8988T (cell line): ENCODE results near the gene GOLGA5.
"Not testable (repeated sequence)": the region's sequence is repeated elsewhere in the genome, so short reads cannot be mapped to it uniquely, and the experiment has no call there.

Experiments used
- DNase-seq: peaks from one replicate; pipeline ENCODE4 v3.0.0; 2011

GOLGA5 gene

DNA sequence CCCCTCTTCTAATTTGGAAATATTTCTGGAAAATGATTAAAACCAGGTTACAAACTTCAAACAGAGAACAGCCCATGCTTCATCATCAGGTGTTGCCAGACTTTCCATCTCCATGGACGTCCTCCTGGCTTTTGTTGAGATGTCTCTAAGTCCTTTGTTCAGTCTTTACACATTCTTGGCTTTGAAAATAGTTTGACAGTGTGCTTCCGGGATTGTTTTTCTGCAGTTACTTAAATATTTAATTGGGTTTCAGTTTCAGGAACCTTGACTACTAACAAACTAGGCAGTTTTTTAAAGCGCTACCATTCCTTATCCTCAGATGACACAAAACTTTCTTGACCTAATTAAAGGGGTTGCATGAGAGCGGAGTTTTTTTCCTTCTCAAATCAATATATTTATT is 47.8 kb downstream of the GOLGA5 start:
- DNase-seq: no peak

DNA sequence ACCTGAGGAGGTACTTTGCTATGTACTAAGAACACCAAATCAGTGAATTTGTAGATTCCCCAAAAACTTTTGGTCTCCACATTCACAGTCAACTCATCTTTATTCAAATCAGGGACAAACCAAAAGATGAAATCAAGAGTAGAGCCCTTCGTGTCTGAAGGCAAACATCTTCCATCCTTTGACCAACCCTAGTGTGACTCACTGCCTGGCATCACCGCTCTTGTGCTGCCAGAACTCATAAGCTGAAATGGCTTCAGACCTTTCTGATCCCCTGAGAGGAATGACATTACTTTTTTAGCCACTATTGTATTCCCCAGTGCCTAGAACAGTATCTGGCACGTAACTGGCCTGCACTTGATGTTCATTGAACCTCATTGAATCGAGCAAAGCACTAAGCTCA is 50.1 kb downstream of the GOLGA5 start:
- DNase-seq: no peak

DNA sequence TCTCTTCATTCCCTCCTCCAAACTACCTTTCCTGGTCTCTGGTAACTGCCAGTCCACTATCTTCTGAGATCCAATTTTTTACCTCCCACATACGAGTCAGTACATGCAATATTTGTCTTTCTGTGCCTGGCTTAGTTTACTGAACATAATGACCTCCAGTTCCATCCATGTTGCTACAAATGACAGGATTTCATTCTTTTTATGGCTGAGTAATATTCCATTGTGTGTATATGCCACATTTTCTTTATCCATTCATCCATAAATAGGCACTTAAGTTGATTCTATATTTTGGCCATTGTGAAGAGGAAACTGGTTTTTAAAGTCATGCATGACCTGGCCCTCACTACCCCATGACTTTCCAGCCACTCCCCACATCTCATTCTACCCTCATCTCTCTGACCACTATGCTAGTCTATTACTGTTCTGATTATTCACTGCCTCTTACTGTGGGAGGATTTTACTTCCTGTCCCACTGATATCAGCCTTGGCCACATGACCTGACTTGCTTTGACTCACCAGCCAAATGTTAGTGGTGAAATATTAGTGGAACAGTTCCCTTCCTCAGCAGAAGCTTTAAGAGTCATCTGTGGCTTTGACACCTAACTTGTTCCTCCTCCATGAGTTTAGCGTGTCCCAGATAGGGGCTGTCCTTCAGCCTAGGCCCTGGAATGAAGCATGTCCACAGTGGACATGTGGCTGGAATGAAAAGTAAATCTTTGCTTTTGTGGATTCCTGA is 52.2 kb downstream of the GOLGA5 start:
- no peak for DNase-seq

DNA sequence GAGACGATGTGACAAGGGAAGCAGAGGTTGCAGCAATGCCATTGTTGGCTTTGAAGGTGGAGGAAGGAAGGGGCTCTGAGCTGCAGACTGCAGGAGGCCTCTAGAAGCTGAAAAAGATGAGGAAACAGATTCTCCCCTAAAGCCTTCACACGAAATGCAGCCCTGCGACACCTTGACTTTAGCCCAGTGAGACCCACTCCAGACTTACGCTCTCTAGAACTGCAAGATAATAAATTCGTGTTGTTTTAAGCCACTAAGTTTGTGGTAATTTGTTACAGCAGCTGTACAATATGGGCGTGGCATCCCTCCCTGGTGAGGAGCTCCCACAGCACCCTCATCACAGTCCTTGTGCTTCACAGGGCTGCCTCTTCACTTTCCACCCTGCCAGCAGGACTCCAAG is 53.2 kb downstream of the GOLGA5 start:
- no peak for DNase-seq

GRCh38 chr14:92847749-92848148 is 53.6 kb downstream of the GOLGA5 start:
- no peak for DNase-seq

DNA sequence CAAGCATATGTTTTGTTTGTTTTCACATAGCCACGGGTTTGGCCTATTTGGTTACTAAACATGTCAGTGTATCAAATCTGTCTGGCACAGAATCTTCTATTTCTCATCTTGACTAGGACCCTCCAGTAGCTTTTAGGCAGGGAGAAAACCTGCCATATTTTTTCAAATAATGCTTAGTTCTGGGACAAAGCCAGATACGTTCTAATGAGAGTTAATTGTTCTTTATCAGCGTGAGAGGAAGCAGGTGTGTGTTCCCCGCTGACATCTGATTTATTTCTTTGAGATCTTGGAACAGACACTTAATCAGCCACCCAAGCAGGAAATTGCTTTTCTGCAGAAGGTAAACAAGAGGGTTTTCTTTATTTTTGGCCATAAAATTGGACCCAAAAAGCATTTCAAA is 54.8 kb downstream of the GOLGA5 start:
- no peak for DNase-seq

- DNase-seq: no peak
Observed at GRCh38 chr14:92850492-92850891, 56.4 kb downstream of the GOLGA5 start.

- DNase-seq: not testable (repeated sequence)
Observed at GRCh38 chr14:92853136-92853535, 59.0 kb downstream of the GOLGA5 start.

GRCh38 chr14:92860049-92860840 is 66.1 kb downstream of the GOLGA5 start:
- DNase-seq: no peak

GRCh38 chr14:92861856-92862745 is 68.0 kb downstream of the GOLGA5 start:
- DNase-seq: no peak

DNA sequence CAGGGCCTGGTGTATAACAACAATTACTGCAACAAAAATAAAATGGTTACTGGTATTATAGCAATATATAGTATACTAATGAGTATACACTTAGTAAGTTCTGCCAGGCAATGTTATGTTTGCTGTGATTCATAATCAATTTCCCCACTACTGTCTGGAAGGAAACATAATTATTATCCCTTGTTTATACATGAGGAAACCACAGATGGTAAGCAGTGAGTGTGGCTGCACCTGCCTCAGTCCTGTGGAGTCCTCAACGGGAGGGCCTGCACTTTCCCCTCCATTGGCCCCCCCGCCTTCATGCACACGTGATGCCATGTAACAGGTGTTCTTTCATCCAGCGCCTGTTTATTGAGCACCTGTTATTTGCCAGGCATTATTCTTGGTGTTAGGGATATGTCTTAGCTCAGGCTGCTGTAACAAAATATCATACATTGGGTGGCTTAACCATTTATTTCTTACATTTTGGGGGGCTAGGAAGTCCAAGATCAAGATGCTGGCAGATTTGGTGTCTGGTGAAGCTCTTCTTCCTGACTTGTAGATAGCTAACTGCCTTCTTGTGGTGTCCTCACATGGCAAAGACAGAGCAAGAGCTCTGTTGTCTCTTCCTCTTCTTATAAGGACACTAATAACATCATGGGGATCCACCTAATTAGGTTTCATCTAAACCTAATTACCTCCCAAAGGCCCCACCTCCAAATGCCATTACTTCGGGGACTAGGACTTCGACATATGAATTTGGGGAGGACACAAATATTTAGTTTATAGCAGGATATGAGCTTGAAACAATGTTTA is 69.4 kb downstream of the GOLGA5 start:
- no peak for DNase-seq

- DNase-seq: no peak
Observed at GRCh38 chr14:92865674-92866073, 71.6 kb downstream of the GOLGA5 start.

DNA sequence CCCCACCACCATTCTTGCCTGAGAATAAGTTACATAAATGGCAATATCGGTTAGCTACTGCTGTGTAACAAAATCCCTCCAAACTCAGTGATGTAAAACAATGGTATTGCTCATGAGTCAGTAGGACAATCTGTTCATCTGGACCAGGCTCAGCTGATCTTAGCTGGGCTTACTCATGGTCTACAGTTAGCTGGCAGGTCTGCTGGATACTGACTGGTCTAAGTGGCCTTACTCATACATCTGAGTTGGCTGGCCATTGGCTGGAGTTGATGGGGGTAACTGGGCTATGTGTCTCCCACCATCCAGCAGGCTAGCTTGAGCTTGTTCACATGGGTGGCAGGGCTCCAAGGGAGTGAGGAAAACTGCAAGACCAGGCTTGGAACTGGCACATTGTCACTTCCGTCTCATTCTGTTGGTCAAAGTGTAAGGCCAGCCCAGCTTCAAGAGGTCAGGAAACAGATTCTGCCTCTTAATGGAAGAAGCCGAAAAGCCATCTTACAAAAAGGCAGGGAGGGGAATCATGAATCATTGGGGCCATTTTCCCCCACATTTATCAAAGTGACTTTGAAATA is 72.2 kb downstream of the GOLGA5 start:
- DNase-seq: no peak

- no peak for DNase-seq
Observed at GRCh38 chr14:92866901-92867865, 73.1 kb downstream of the GOLGA5 start.

DNA sequence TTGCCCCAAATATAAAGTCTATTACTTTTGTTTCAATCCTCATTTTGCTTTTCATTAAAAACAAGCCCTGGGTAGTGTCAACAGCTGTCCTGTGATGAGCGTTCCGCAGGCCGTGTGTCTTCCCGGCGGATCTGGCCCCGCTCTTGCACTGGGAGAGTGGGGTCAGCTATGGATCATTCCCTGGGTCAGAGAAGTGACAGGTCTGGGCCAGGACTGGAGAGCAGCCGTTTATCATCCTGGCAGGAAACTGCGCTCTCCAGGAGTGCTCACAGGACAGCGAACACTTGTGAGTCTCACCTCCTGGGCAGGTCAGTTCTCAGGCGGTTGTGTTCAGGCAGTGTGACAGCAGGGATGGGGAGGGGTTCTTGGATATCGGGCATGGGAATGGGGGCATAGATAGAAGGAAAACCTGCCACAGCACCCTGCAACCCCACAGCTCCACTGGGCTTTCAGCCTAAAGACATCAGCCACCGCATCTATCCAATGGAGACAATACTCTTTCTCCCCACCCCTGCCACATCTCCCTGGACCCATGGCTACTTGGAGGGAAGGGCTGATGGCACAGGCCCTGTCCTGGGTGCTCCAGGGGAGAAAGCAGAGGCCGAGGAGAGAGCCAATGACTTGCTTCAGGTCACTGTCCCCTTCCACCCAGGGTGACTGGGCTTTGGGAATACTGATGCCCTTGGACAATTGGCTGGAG is 81.0 kb downstream of the GOLGA5 start:
- DNase-seq: no peak

- no peak for DNase-seq
Observed at GRCh38 chr14:92877757-92878431, 83.8 kb downstream of the GOLGA5 start.

- DNase-seq: no peak
Observed at GRCh38 chr14:92880351-92880750, 86.2 kb downstream of the GOLGA5 start.

DNA sequence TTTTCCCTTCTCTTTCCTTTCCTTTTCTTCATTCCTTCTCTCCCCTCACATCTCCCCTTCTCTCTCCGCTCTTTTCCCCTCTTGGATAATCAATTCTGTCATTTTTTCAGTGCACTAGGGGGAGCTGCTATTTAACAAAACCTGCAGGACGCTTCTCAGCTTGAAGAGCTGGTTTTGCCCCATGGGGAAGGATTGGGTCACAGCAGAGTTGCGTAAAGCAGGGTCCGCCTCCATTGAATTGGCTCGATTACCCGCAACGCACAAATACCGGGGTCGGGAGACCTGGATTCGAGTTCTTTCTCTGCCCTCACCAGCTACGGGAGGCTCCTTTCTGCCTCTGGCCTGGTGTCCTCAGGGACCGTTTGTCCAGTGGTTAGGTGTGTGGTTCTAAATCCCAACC is 86.7 kb downstream of the GOLGA5 start:
- peak; percentile 36 for DNase-seq

DNA sequence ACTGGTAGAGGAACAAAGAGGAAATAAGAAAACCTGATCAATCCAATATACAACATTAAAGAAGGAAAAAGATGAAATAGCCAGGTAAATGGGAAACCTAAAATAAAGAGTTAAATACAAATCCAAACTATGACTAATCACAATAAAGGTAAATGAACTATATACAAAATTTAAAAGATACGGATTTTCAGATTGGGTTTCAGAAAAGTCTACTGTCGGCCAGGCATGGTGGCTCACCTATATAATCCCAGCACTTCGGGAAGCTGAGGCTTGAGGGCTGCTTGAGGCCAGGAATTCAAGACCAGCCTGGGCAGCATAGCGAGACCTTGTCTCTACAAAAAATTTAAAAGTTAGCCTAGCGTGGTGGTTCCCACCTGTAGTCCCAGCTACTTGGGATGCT is 89.0 kb downstream of the GOLGA5 start:
- no peak for DNase-seq

DNA sequence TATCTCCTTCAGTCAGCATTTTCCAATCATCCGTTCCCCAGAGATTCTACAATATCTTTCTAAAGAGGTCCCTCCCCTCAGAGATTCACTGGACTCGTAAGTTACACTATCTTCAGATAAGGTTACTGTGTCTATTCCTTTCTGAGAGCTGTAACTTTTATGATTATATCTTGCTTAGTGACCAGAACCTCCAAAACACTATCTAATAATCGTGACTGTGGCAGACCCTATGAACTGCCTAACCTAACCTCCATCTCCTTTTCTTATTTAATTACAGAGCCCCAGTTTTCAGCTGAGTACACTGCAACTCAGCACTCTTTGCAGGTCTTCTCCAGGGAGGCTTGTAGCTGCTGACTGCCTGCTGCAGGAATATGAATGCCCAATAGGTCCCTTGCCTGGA is 90.3 kb downstream of the GOLGA5 start:
- DNase-seq: no peak
